GM11168 (cell line): ENCODE results near the gene RPGRIP1.
"Not testable (repeated sequence)": the region's sequence is repeated elsewhere in the genome, so short reads cannot be mapped to it uniquely, and the experiment has no call there.

Experiments used
- in situ Hi-C: fragments of 300-500 bp; cut with MboI; formaldehyde crosslinking; loops from one replicate; pipeline ENCODE4 v1.12.0; 2022; ENCODE audit warnings: low sequenced_read_pairs; ENCODE audit not compliant: unreplicated experiment

RPGRIP1 gene

GRCh38 chr14:21279783-21280182 is at the start of gene RPGRIP1:
Gene RPGRIP1 (plus strand): TSS chr14:21280083. CDS start chr14:21287977, 7,894 bp downstream.
- in situ Hi-C loops: no loop called here

GRCh38 chr14:21231020-21231652 is 48.7 kb upstream of the RPGRIP1 start:
- in situ Hi-C loops: no loop called here

GRCh38 chr14:21233457-21234076 is 46.3 kb upstream of the RPGRIP1 start:
- in situ Hi-C loops: no loop called here

GRCh38 chr14:21234112-21234511 is 45.8 kb upstream of the RPGRIP1 start:
- in situ Hi-C loops: no loop called here

GRCh38 chr14:21236948-21237797 is 42.7 kb upstream of the RPGRIP1 start:
- in situ Hi-C loops: no loop called here

- in situ Hi-C loops: no loop called here
Observed at GRCh38 chr14:21238823-21239518, 40.9 kb upstream of the RPGRIP1 start.

- in situ Hi-C loops: no loop called here
Observed at GRCh38 chr14:21240417-21240816, 39.5 kb upstream of the RPGRIP1 start.

- in situ Hi-C loops: no loop called here
Observed at GRCh38 chr14:21241218-21241819, 38.6 kb upstream of the RPGRIP1 start.

GRCh38 chr14:21244544-21244943 is 35.3 kb upstream of the RPGRIP1 start:
- in situ Hi-C loops: no loop called here

- in situ Hi-C loops: no loop called here
Observed at GRCh38 chr14:21245813-21246212, 34.1 kb upstream of the RPGRIP1 start.

- in situ Hi-C loops: no loop called here
Observed at GRCh38 chr14:21248338-21248737, 31.5 kb upstream of the RPGRIP1 start.

- in situ Hi-C loops: no loop called here
Observed at GRCh38 chr14:21248739-21249411, 31.0 kb upstream of the RPGRIP1 start.

- in situ Hi-C loops: no loop called here
Observed at GRCh38 chr14:21251215-21251614, 28.7 kb upstream of the RPGRIP1 start.

GRCh38 chr14:21252149-21252548 is 27.7 kb upstream of the RPGRIP1 start:
- in situ Hi-C loops: no loop called here

- in situ Hi-C loops: no loop called here
Observed at GRCh38 chr14:21255385-21256101, 24.3 kb upstream of the RPGRIP1 start.

- in situ Hi-C loops: not testable (repeated sequence)
Observed at GRCh38 chr14:21256102-21256447, 23.8 kb upstream of the RPGRIP1 start.

- in situ Hi-C loops: no loop called here
Observed at GRCh38 chr14:21256539-21257393, 23.1 kb upstream of the RPGRIP1 start.

GRCh38 chr14:21257394-21257909 is 22.4 kb upstream of the RPGRIP1 start:
- in situ Hi-C loops: no loop called here
